HG03196 (cell line): ENCODE data around the gene FYB1.
"Not testable (repeated sequence)": the region's sequence is repeated elsewhere in the genome, so short reads cannot be mapped to it uniquely, and the experiment has no call there.

Source experiments
- ATAC-seq: cut with Tn5 transposase; IDR thresholded peaks from one replicate; pipeline ENCODE4 v1.9.1; 2021; ENCODE audit not compliant: unreplicated experiment

Gene FYB1

GRCh38 chr5:39219437-39219836 lies at the start of gene FYB1:
FYB1 (minus strand) TSS chr5:39219563; CDS start chr5:39202960, 16,603 bp downstream.
- no peak for ATAC-seq

GRCh38 chr5:39267186-39267585 lies 47.8 kb upstream of the FYB1 start:
- ATAC-seq, result no peak

- no peak for ATAC-seq
These were observed 47.1 kb upstream of the FYB1 start for GRCh38 chr5:39266442-39266841.

GRCh38 chr5:39264528-39264927 lies 45.2 kb upstream of the FYB1 start:
- ATAC-seq, result peak; percentile 95

- ATAC-seq, result no peak
These were observed 43.6 kb upstream of the FYB1 start for GRCh38 chr5:39262981-39263380.

GRCh38 chr5:39260095-39260494 lies 40.7 kb upstream of the FYB1 start:
- ATAC-seq, result no peak

GRCh38 chr5:39257554-39257953 lies 38.2 kb upstream of the FYB1 start:
- ATAC-seq, result no peak

- no peak for ATAC-seq
These were observed 37.3 kb upstream of the FYB1 start for GRCh38 chr5:39256477-39257235.

GRCh38 chr5:39255406-39255805 lies 36.0 kb upstream of the FYB1 start:
- ATAC-seq, result no peak

- ATAC-seq, result no peak
These were observed 35.3 kb upstream of the FYB1 start for GRCh38 chr5:39254671-39255070.

GRCh38 chr5:39253196-39253595 lies 33.8 kb upstream of the FYB1 start:
- ATAC-seq, result no peak

GRCh38 chr5:39249564-39250274 lies 30.4 kb upstream of the FYB1 start:
- ATAC-seq, result no peak

GRCh38 chr5:39249069-39249468 lies 29.7 kb upstream of the FYB1 start:
- no peak for ATAC-seq

GRCh38 chr5:39240750-39241149 lies 21.4 kb upstream of the FYB1 start:
- no peak for ATAC-seq

- no peak for ATAC-seq
These were observed 19.2 kb upstream of the FYB1 start for GRCh38 chr5:39238366-39239105.

GRCh38 chr5:39236718-39237117 lies 17.4 kb upstream of the FYB1 start:
- ATAC-seq, result no peak

GRCh38 chr5:39235648-39236047 lies 16.3 kb upstream of the FYB1 start:
- no peak for ATAC-seq

GRCh38 chr5:39234494-39234893 lies 15.1 kb upstream of the FYB1 start:
- not testable (repeated sequence) for ATAC-seq

GRCh38 chr5:39233783-39234182 lies 14.4 kb upstream of the FYB1 start:
- no peak for ATAC-seq

- peak; percentile 77 for ATAC-seq
These were observed 12.6 kb upstream of the FYB1 start for GRCh38 chr5:39231705-39232525.

- ATAC-seq, result no peak
These were observed 9.2 kb upstream of the FYB1 start for GRCh38 chr5:39228596-39228995.
